Measurements from ENCODE around the gene SLC16A12. TPM values are rescaled to one million over a fixed set of nuclear protein-coding genes. Genes with fewer than 3 reads are reported as not detected.

Gene SLC16A12
- total and polyA plus RNA-seq, 2 of the 13 experiments (the other 11 are each of a cell fraction or from before 2014, with no cell fraction given), result 0.02 TPM; not detected in 1

- no peak overlapping the region for H3K4me2 ChIP-seq (ENCODE audit: low read depth, low read length)
- 50% methylated on average over 4 of the region's 4 CpGs for WGBS (ENCODE audit: low lambda C conversion rate)
- no peak overlapping the region for H3K9ac ChIP-seq (ENCODE audit: insufficient read depth, low read depth, low read length)
- H3K36me3 ChIP-seq (replicated peaks in 1 of 2; ENCODE audit: control insufficient read depth in 1 of 2, insufficient read depth in 2 of 2, low read length in 2 of 2), result no peaks in the 10 kb centered on the region
- ChIA-PET CTCF (ENCODE audit: low intra/inter-chr PET ratio, low total read pairs) (no interaction called here), POLR2A (no interaction called here)
- FAIRE-seq, result no peak
- no peak for DNase-seq (ENCODE audit: low spot score)
- intact Hi-C loops (cut with micrococcal nuclease; ENCODE audit: unreplicated experiment), result no loop called here
- no peaks in the 10 kb centered on the region for H3K79me2 ChIP-seq (ENCODE audit: insufficient read depth, low read length)
- H3K4me3 ChIP-seq (replicated peaks in 1 of 3; ENCODE audit: insufficient read depth in 1 of 3, low read depth in 2 of 3, low read length in 3 of 3), result no peak overlapping the region
- no TSS peak for BruUV-seq (replicated peaks)
- TF ChIP-seq UBTF (CRISPR knock-in tag; IDR thresholded peaks at IDR 0.05) (no peak), MED13 (CRISPR knock-in tag; IDR thresholded peaks at IDR 0.05) (no peak), ZNF562 (CRISPR knock-in tag; IDR thresholded peaks at IDR 0.05; ENCODE audit: borderline replicate concordance) (no peak), RXRA (CRISPR knock-in tag; IDR thresholded peaks at IDR 0.05) (no peak), POGK (CRISPR knock-in tag; conservative IDR thresholded peaks at IDR 0.05) (no peak), KDM2A (CRISPR knock-in tag; IDR thresholded peaks at IDR 0.05; ENCODE audit: borderline replicate concordance, low read depth) (no peak), SCMH1 (CRISPR knock-in tag; IDR thresholded peaks at IDR 0.05; ENCODE audit: borderline replicate concordance) (no peak), MBNL3 (CRISPR knock-in tag; conservative IDR thresholded peaks at IDR 0.05) (no peak), SMC3 (IDR thresholded peaks at IDR 0.05; ENCODE audit: low read length) (no peak), HNRNPK (IDR thresholded peaks at IDR 0.05; ENCODE audit: low read depth, low read length, poor library complexity, severe bottlenecking) (no peak), DNMT3B (CRISPR knock-in tag; conservative IDR thresholded peaks at IDR 0.05) (no peak), EP300 (IDR thresholded peaks at IDR 0.05; ENCODE audit: low read depth in 2 of 2, low read length in 2 of 2) (no peak), EP300 (CRISPR knock-in tag; IDR thresholded peaks at IDR 0.05; ENCODE audit: borderline replicate concordance) (no peak)
- TF ChIP-seq, protein P1, sequence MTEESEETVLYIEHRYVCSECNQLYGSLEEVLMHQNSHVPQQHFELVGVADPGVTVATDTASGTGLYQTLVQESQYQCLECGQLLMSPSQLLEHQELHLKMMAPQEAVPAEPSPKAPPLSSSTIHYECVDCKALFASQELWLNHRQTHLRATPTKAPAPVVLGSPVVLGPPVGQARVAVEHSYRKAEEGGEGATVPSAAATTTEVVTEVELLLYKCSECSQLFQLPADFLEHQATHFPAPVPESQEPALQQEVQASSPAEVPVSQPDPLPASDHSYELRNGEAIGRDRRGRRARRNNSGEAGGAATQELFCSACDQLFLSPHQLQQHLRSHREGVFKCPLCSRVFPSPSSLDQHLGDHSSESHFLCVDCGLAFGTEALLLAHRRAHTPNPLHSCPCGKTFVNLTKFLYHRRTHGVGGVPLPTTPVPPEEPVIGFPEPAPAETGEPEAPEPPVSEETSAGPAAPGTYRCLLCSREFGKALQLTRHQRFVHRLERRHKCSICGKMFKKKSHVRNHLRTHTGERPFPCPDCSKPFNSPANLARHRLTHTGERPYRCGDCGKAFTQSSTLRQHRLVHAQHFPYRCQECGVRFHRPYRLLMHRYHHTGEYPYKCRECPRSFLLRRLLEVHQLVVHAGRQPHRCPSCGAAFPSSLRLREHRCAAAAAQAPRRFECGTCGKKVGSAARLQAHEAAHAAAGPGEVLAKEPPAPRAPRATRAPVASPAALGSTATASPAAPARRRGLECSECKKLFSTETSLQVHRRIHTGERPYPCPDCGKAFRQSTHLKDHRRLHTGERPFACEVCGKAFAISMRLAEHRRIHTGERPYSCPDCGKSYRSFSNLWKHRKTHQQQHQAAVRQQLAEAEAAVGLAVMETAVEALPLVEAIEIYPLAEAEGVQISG (CRISPR knock-in tag; IDR thresholded peaks at IDR 0.05), result no peak
- H2AFZ ChIP-seq (ENCODE audit: low read length), result no peak overlapping the region
- ATAC-seq, result no peak
- H4K20me1 ChIP-seq (ENCODE audit: insufficient read depth, low read length), result no peaks in the 10 kb centered on the region
- no peak overlapping the region for H3K27ac ChIP-seq (ENCODE audit: extremely low read length, insufficient read depth, low read length)
- H3K9me3 ChIP-seq (ENCODE audit: low read length), result peaks cover 6% of the 10 kb centered on the region; the same call in 1 of the 2 replicates
- in situ Hi-C loops (cut with HindIII; ENCODE audit: extremely low pct_ligation_motif_present, low pct_unique_long_range_greater_than_20kb), result no loop called here
- H3K4me1 ChIP-seq (ENCODE audit: insufficient read depth, low read length), result no peaks in the 10 kb centered on the region
- 0 out of 5 replicates have a peak, but pooled peaks cover 0 to 5% of the 10 kb centered on the region in 2 experiments for H3K27me3 ChIP-seq (ENCODE audit: control insufficient read depth in 1 of 2, insufficient read depth in 2 of 2, low read length in 2 of 2)
These were observed 96.9 kb downstream of the SLC16A12 start for GRCh38 chr10:89438525-89438924.
